Stimulated activated CD8-positive, alpha-beta memory T cell treated with anti-CD3 and anti-CD28 coated beads, Interleukin-7, amount 100 ng/mL, for 24 hours (primary cell): ENCODE measurements around the gene TBC1D1.

Experiments
- DNase-seq: peaks from one replicate; pipeline ENCODE4 v3.0.0-alpha.2; 2020; ENCODE audit warnings: low read depth

TBC1D1 gene

GRCh38 chr4:37994569-37994968 lies 103.7 kb downstream of the TBC1D1 start:
- no peak for DNase-seq

DNA sequence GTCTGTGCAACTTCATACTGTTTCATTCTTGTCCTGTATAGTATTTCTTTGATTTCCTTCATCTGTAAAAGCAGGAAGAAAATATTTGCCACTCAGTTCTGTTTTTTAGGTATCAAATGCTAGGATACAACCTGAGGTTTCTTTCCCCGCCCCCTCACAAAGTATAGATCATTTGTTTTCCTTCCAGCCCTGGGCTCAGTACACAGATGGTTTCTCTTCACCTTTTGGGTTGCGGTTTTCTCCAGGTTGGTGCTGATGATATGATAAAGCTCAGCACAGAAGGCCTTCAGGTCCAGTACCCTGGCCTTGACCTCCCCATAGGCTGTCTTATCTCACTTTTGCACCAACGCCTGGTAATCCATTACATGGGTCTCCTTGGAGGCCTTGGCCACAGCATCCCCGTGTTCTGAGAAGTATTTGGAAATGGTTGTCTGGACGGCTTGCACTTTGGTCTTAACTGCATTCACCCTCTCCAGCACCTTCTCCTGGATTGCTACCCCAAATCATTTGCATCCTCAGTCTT lies 104.5 kb downstream of the TBC1D1 start:
- no peak for DNase-seq

DNA sequence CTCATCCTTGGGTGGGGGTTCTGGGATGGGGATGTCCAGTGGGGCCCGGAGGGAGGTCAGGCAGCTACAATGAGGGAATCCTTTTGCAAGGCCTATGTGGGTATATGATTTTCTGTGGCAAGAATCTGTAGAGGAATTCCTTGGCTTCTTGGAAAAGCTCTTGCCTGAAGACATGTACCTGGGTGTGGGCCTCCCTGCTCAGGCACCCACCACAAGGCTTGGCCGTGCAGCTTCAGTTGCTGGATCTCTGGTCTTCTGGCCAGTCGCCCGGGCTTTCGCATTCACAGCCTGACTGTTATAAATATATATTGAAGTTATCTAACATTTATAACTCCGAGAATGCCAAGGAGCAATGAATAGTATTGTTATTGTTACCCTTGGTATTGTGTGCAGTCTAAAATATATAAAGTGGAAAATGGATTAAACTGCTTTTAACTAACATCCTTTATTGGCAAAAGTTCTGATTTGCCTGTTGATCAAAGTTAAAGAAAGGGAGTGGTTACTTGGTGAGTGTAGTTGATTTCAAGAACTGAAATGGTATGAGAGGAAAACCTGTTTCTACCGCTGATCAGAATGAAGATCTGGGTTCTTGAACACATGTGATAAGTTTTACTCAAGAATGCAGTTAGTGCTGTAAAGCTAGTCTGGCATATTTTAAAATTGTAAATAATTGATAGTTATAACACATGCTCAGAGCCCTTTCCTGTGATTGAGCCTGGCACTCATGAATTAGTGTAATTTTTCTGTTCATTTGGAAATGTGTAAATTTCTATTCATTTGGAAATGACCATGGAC lies 105.3 kb downstream of the TBC1D1 start:
- no peak for DNase-seq

- DNase-seq = no peak
Measured at GRCh38 chr4:37998226-37998625, 107.3 kb downstream of the TBC1D1 start.

- no peak for DNase-seq
Measured at GRCh38 chr4:37999000-37999716, 108.3 kb downstream of the TBC1D1 start.

DNA sequence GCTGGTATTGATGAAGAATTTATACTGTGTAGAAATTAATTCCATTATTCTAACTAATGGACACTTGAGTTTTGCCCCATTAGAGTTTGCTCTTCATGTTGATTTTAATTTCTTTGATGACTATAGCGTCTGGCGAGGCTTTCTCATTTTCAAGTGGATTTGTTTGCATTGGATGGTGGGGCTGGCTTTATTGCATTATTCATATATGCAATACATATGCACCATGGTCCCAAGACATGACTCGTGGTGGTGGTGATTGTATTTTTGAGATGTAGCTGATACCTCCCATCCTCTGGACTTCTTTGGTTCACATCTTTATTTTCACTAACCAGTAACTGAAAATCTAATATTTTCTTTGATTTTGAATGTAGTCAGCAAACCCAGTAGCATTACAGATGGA lies 109.1 kb downstream of the TBC1D1 start:
- DNase-seq = no peak

GRCh38 chr4:38001927-38002326 lies 111.0 kb downstream of the TBC1D1 start:
- no peak for DNase-seq

- DNase-seq = no peak
Measured at GRCh38 chr4:38002451-38003071, 111.7 kb downstream of the TBC1D1 start.

DNA sequence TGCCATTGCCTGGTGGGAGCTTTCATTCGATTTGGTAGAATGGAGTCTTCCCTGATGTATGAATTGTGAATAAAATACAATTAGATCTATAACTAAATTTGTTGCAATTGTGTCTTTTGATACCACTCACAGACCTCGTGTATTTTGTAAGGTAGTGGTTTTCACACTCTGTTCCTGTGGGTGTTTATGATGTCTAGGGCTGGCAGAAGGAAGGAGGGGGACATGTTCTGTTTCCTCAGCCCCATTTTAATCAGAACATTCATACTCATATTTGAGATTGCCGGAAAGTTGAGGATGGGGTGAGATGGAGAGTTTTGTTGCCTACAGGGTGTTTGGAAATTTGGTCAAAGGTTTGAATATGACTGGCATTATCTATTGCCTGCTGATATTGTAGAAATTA lies 112.2 kb downstream of the TBC1D1 start:
- no peak for DNase-seq

- no peak for DNase-seq
Measured at GRCh38 chr4:38003628-38004027, 112.7 kb downstream of the TBC1D1 start.

- no peak for DNase-seq
Measured at GRCh38 chr4:38004062-38004461, 113.2 kb downstream of the TBC1D1 start.

GRCh38 chr4:38004887-38005286 lies 114.0 kb downstream of the TBC1D1 start:
- no peak for DNase-seq

- DNase-seq = no peak
Measured at GRCh38 chr4:38005637-38006036, 114.8 kb downstream of the TBC1D1 start.

DNA sequence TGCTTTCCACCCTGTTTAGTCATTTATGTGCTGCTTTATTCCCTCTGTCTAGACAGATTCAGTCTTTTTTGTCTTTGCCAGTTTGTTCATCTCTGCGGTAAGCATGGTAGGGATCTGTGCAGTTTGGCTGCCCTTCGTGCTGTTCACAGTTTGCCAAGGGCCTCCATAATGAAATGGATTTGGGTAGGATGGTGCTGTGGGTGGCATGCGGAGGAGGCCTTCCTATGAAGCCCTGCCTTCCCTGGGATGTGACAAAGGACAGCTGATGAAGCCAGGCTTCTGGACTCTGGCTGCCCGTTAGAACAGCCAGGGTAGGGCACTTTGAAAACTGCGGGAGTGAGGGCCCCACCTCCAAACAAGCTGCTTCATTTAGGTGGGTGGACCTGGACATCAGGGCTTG lies 116.8 kb downstream of the TBC1D1 start:
- no peak for DNase-seq

DNA sequence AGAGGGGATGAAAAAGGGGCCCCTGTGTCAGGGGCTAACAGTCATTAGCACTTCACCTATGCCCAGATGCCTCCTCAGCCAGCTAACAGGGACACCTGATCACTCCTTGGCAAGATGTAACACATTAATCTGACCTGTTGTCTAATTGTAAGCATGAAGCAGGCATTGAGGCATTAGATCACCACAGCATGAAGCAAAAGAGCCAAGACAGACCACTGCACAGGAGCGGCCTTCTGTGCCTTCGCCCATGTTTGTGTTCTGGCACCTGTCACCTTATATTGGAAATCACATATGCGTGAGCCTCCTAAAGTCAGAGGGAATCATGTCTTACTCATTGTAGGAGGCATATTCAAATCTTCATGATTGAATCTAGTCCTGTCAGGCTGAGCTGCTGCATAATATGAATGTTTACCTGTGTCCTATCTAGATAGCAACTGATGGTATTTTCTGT lies 117.7 kb downstream of the TBC1D1 start:
- DNase-seq = no peak

DNA sequence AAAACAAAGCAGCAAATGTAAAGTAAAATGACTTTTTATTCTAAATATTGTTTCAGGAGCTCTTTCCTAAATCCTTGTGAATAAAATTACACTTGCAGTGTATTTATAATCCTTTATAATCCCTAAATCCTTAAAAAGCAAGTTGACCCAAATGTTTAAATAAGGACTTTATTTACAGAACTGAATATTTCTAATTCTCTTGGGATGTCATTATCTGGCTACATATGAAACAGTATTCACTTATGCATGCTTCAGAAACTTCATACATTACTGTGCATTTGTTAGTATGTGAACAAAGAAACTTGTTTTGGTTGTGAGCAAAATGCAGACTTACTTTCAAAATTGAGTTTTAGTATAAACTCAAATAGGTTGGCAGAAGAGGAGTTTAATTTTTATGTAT lies 118.5 kb downstream of the TBC1D1 start:
- no peak for DNase-seq

DNA sequence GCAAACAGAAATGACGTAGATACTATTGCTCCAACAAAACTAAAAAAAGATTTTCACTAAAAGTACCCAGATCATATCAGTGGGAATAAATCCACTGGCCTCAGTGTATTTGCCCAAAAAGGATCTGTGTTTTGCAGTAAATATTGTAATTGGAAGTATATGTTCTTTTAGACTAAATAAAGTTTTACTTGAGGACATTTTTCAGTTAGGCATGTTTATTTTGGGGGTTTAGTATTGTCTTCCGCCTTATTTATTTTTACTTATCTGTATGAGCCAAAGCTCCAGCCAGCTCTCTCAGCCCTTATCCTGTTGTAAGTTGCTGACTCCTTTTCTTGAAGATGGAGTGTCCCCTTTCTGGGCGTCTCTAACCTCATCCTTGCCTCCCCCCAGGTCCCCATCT lies 119.1 kb downstream of the TBC1D1 start:
- no peak for DNase-seq

DNA sequence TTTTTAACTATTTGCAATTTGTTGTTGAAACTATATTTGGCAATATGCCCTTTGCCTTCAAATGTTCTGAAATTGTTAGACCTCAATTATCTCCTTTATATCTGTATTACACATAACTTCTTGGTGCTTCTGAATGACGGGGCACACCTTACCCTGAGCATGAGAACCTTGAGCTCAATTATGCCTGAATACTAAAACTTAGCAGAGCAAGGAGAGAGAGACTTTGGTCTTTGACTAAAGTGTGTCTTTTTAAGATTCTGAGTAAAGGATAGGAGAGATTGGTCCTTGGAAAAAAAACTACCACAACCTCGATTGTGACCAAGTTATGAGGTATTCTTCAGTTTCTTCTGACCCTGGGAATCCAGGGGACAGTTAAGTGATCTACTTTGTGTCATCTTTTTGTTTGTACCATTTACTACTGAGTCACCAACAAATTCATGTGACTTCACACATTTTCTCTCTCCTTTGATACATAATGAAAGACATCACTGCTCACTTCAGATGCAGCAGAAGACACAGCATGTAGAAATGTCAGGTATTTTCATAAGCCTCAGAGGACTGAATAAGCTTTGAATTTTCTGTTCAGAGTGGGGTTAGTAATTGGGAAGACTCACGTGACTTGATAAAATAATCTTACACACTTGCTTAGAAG lies 120.8 kb downstream of the TBC1D1 start:
- no peak for DNase-seq

DNA sequence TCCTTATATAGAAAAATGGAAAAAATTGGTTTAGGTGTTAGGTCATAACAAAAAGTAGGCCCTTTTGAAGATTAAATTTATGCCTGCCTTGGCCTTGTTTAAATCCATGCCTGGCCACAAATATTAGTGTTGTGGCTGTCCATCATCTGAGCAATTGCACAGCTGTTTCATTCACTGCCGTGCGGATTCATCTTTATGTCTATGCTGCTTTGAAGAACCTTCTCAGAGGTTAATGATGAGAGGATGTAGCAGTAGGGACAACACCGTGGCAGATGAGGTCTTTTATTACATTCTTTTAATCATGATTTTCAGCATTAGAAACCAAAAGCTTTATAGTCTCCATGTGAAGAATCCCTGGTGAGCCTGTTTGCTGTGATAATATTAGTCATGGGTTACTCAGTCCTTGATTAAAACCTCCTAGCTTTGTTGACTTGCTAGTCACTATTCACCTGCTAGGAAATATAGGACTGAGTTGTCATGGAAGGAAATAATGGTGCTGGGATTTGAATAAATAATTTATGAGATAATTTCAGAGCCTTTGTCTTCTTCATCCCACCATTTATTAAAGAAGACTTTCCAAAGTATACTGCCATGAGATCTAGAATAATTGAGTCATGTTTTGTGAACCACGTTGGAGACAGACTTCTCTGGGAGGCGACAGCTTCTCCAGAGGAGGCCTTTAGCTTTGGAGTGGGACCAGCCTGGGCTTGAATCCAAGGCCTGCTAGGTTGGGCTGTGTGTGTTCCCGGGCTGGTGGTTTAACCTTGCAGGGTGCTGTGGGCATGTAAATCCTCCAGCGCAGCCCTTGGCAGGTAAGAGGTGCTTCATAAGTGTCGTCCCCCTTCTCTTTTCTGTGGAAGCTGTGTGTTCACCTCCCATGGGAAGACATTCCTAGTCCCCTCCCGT lies 122.8 kb downstream of the TBC1D1 start:
- no peak for DNase-seq

DNA sequence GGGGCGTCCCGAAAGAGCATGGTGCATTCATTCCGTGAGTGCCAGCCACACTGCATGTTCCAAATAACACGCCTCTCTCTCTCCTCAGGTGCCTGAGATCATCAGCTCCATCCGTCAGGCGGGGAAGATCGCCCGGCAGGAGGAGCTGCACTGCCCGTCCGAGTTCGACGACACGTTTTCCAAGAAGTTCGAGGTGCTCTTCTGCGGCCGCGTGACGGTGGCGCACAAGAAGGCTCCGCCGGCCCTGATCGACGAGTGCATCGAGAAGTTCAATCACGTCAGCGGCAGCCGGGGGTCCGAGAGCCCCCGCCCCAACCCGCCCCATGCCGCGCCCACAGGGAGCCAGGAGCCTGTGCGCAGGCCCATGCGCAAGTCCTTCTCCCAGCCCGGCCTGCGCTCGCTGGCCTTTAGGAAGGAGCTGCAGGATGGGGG lies 123.6 kb downstream of the TBC1D1 start:
- DNase-seq = no peak

DNA sequence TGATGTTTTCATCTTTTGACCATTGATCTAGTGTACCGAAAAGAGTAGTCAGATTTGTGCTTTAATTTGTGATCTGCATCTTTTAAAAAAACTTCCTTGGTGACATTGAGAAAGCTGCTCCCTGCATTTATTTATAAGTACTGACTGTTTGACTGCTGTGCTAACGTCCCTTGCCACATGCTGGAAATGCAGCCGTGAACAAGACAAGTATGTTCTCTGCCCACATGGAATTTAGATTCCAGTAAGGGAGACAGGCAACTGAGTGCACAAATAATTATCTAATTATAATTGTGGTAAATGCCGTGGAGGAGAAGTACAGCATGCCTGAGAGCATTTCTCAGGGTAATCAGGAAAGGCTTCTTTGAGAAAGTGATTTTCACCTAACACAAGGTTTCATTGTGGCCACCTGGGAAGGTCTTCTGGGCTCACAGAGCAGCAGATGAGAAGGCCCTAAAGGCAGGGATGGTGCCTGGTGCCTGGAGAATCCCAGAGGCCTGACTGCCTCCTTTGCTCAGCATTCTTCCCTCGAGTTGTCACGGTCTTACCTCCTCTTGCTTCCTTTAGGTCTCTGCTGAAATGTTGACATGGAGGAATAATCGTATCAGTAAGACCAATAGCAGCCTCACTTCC lies 125.1 kb downstream of the TBC1D1 start:
- no peak for DNase-seq
